ENCODE data around the gene RUNX2.

DNA sequence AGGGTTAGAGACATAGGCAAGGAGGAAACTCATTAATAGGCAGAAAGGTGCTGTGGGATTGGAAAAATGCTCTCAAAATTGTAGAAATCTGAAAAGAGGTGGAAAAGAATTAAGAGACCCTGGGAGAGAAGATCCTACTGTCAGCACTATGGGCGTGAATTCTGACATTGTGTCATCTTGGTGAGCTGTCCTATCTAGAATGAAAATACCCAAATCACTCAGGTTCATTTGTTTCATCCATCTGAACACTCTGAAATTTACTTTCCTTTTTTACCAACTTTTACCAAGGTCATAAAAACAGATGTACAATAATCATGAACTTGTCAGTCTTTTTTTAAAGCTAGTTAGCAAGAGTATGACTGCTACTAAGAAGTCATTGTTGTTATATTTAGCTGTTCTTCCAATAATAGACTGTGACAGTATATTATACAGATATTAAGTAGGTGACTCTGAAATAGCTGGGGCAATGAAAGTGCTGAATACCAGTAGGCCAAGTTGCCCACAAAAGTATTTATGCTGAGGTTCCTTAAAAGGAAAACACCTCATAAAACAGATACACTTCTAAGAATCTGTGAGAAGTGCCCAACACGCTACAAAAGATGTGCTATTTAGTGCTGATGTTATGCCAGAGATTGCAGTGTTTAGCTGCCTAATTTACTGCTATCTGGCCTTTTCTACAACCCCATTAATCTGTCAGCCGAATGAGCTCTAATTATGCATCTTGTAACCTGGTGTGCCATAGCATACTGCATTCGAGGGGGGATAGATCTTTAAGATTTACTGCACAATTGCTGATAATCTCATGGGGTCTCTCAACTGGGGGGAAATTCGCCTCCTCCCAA lies 267.1 kb downstream of the RUNX2 start:
- no peak for TF ChIP-seq EZH2phosphoT487 (IDR thresholded peaks at IDR 0.05; ENCODE audit: unreplicated experiment)
- no peak for TF ChIP-seq EZH2 (IDR thresholded peaks at IDR 0.05; ENCODE audit: low read depth, unreplicated experiment)
- TF ChIP-seq, protein P1, sequence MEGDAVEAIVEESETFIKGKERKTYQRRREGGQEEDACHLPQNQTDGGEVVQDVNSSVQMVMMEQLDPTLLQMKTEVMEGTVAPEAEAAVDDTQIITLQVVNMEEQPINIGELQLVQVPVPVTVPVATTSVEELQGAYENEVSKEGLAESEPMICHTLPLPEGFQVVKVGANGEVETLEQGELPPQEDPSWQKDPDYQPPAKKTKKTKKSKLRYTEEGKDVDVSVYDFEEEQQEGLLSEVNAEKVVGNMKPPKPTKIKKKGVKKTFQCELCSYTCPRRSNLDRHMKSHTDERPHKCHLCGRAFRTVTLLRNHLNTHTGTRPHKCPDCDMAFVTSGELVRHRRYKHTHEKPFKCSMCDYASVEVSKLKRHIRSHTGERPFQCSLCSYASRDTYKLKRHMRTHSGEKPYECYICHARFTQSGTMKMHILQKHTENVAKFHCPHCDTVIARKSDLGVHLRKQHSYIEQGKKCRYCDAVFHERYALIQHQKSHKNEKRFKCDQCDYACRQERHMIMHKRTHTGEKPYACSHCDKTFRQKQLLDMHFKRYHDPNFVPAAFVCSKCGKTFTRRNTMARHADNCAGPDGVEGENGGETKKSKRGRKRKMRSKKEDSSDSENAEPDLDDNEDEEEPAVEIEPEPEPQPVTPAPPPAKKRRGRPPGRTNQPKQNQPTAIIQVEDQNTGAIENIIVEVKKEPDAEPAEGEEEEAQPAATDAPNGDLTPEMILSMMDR (conservative IDR thresholded peaks at IDR 0.05; ENCODE audit: low read depth in 2 of 2) = no peak
- no peak for TF ChIP-seq JUNB (IDR thresholded peaks at IDR 0.05; ENCODE audit: unreplicated experiment)
- no peak for TF ChIP-seq POLR2AphosphoS5 (IDR thresholded peaks at IDR 0.05; ENCODE audit: low read depth)
- TF ChIP-seq ZNF331 (CRISPR knock-in tag; IDR thresholded peaks at IDR 0.05; ENCODE audit: low read depth) = no peak
- no peak for TF ChIP-seq CREB1 (CRISPR knock-in tag; IDR thresholded peaks at IDR 0.05; ENCODE audit: low read depth)
- TF ChIP-seq, protein P2, sequence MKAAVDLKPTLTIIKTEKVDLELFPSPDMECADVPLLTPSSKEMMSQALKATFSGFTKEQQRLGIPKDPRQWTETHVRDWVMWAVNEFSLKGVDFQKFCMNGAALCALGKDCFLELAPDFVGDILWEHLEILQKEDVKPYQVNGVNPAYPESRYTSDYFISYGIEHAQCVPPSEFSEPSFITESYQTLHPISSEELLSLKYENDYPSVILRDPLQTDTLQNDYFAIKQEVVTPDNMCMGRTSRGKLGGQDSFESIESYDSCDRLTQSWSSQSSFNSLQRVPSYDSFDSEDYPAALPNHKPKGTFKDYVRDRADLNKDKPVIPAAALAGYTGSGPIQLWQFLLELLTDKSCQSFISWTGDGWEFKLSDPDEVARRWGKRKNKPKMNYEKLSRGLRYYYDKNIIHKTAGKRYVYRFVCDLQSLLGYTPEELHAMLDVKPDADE (IDR thresholded peaks at IDR 0.05) = no peak
- TF ChIP-seq, protein P3, sequence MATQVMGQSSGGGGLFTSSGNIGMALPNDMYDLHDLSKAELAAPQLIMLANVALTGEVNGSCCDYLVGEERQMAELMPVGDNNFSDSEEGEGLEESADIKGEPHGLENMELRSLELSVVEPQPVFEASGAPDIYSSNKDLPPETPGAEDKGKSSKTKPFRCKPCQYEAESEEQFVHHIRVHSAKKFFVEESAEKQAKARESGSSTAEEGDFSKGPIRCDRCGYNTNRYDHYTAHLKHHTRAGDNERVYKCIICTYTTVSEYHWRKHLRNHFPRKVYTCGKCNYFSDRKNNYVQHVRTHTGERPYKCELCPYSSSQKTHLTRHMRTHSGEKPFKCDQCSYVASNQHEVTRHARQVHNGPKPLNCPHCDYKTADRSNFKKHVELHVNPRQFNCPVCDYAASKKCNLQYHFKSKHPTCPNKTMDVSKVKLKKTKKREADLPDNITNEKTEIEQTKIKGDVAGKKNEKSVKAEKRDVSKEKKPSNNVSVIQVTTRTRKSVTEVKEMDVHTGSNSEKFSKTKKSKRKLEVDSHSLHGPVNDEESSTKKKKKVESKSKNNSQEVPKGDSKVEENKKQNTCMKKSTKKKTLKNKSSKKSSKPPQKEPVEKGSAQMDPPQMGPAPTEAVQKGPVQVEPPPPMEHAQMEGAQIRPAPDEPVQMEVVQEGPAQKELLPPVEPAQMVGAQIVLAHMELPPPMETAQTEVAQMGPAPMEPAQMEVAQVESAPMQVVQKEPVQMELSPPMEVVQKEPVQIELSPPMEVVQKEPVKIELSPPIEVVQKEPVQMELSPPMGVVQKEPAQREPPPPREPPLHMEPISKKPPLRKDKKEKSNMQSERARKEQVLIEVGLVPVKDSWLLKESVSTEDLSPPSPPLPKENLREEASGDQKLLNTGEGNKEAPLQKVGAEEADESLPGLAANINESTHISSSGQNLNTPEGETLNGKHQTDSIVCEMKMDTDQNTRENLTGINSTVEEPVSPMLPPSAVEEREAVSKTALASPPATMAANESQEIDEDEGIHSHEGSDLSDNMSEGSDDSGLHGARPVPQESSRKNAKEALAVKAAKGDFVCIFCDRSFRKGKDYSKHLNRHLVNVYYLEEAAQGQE (IDR thresholded peaks at IDR 0.05; ENCODE audit: unreplicated experiment) = no peak
- TF ChIP-seq ZNF114 (CRISPR knock-in tag; IDR thresholded peaks at IDR 0.05) = no peak
- TF ChIP-seq NANOG (IDR thresholded peaks at IDR 0.05; ENCODE audit: borderline replicate concordance) = no peak
- no peak for TF ChIP-seq STAT1 (IDR thresholded peaks at IDR 0.05; ENCODE audit: unreplicated experiment)
